HepG2 (cell line): ENCODE data around the gene RPUSD3. TPM values are rescaled to one million over a fixed set of nuclear protein-coding genes. Genes with fewer than 3 reads are reported as not detected.

ENCODE experiments used
- DR1 ChIP-seq: sonication (generic); formaldehyde crosslinking; IDR thresholded peaks from 2 replicates; pipeline ENCODE4 v1.8.0; 2021; ENCODE audit warnings: mild to moderate bottlenecking, missing genetic modification reagents, inconsistent platforms
- DRAP1 ChIP-seq: IDR thresholded peaks from 2 replicates; pipeline ENCODE4 v1.6.1; 2016; ENCODE audit warnings: missing genetic modification reagents, missing compliant biosample characterization
- ETS1 ChIP-seq: sonication (generic); formaldehyde crosslinking; IDR thresholded peaks from 2 replicates; pipeline ENCODE4 v1.4.0; 2020; ENCODE audit warnings: missing genetic modification reagents
- FOXC1 ChIP-seq: sonication (generic); formaldehyde crosslinking; IDR thresholded peaks from 2 replicates; pipeline ENCODE4 v1.8.0; 2022; ENCODE audit warnings: mild to moderate bottlenecking, missing genetic modification reagents, borderline replicate concordance
- FOXO4 ChIP-seq: sonication (generic); formaldehyde crosslinking; conservative IDR thresholded peaks from 2 replicates; pipeline ENCODE4 v1.8.1; 2023; ENCODE audit warnings: missing genetic modification reagents
- GATA4 ChIP-seq: sonication (generic); IDR thresholded peaks from 2 replicates; pipeline ENCODE4 v1.6.1; 2016; ENCODE audit warnings: antibody characterized with exemption, low read depth, borderline replicate concordance
- IKZF5 ChIP-seq: IDR thresholded peaks from 2 replicates; pipeline ENCODE4 v1.6.1; 2018; ENCODE audit warnings: missing genetic modification reagents, mild to moderate bottlenecking, missing compliant biosample characterization
- KMT2B ChIP-seq: IDR thresholded peaks from 2 replicates; pipeline ENCODE4 v1.6.1; 2016; ENCODE audit warnings: missing genetic modification reagents, missing compliant biosample characterization
- LBX2 ChIP-seq: sonication (generic); formaldehyde crosslinking; IDR thresholded peaks from 2 replicates; pipeline ENCODE4 v1.5.0; 2020; ENCODE audit warnings: missing genetic modification reagents, mild to moderate bottlenecking, borderline replicate concordance
- SNRNP70 ChIP-seq: fragments of 200-400 bp; formaldehyde crosslinking; IDR thresholded peaks from 2 replicates; pipeline ENCODE4 v1.6.1; 2017; ENCODE audit warnings: mild to moderate bottlenecking, low read depth, low read length, moderate library complexity
- ZBTB14 ChIP-seq: sonication (generic); formaldehyde crosslinking; IDR thresholded peaks from 2 replicates; pipeline ENCODE4 v1.4.0; 2020; ENCODE audit warnings: missing genetic modification reagents
- ZBTB3 ChIP-seq: sonication (generic); formaldehyde crosslinking; IDR thresholded peaks from 2 replicates; pipeline ENCODE4 v1.4.0; 2020; ENCODE audit warnings: low read depth, mild to moderate bottlenecking, moderate library complexity, missing genetic modification reagents, borderline replicate concordance
- ZBTB49 ChIP-seq: sonication (generic); formaldehyde crosslinking; IDR thresholded peaks from 2 replicates; pipeline ENCODE4 v1.4.0; 2020; ENCODE audit warnings: missing genetic modification reagents, borderline replicate concordance
- ZFP41 ChIP-seq: sonication (generic); formaldehyde crosslinking; IDR thresholded peaks from 2 replicates; pipeline ENCODE4 v1.4.0; 2020; ENCODE audit warnings: mild to moderate bottlenecking, missing genetic modification reagents, borderline replicate concordance
- ZNF546 ChIP-seq: sonication (generic); formaldehyde crosslinking; conservative IDR thresholded peaks from 2 replicates; pipeline ENCODE4 v1.8.1; 2023; ENCODE audit warnings: mild to moderate bottlenecking, missing genetic modification reagents
- ZNF644 ChIP-seq: IDR thresholded peaks from 2 replicates; pipeline ENCODE4 v1.6.1; 2016; ENCODE audit warnings: low read depth
- ZNF784 ChIP-seq: sonication (generic); formaldehyde crosslinking; IDR thresholded peaks from 2 replicates; pipeline ENCODE4 v1.5.1; 2020; ENCODE audit warnings: missing genetic modification reagents, mild to moderate bottlenecking, borderline replicate concordance
- ZNF883 ChIP-seq: sonication (generic); formaldehyde crosslinking; IDR thresholded peaks from 2 replicates; pipeline ENCODE4 v1.5.1; 2020; ENCODE audit warnings: mild to moderate bottlenecking, missing genetic modification reagents; ENCODE audit errors: not compliant biosample characterization
- polyA plus RNA-seq, 8 experiments: library from polyadenylated mRNA; depleted of rRNA in 3 of 8; stranded (reverse) in 7 of 8; unstranded in 1 of 8; fragments of >200 nt; fragmentation: Illumina TruSeq in 4 of 8; extraction: Trizol in 4 of 8; gene quantifications; 2 replicates each; pipeline versions ENCODE4 v1.2.1 to v1.2.3, GENCODE V29; 2011 to 2016; ENCODE audit warnings: low read depth in 4 of 8, missing spikeins in 1 of 8, mixed read lengths in 1 of 8; ENCODE audit not compliant: insufficient read depth in 1 of 8
- total RNA-seq, 5 experiments: library from RNA; depleted of rRNA; stranded (reverse); fragments of >200 nt; fragmentation: Illumina TruSeq; extraction: Trizol; gene quantifications; 2 replicates each; pipeline ENCODE4 v1.2.3, GENCODE V29; 2016; ENCODE audit warnings: low read depth in 1 of 5

Gene RPUSD3
- total and polyA plus RNA-seq, 2 of the 13 experiments (the other 11 are each of a cell fraction or from before 2014, with no cell fraction given): 32.1 to 48.7 TPM

- TF ChIP-seq FOXO4 (0 out of 2 replicates have a peak, but pooled peaks have one; percentile 78), ZBTB3 (CRISPR knock-in tag) (0 out of 2 replicates have a peak, but pooled peaks have one; percentile 43), FOXC1 (CRISPR knock-in tag) (peak; percentile 79), LBX2 (CRISPR knock-in tag) (peak; percentile 82), ZBTB49 (no peak), IKZF5 (CRISPR knock-in tag) (peak; percentile 34; the same call in 1 of the 2 replicates), DR1 (peak; percentile 86), KMT2B (CRISPR knock-in tag) (peak; percentile 87), ZNF546 (CRISPR knock-in tag) (no peak), ZFP41 (CRISPR knock-in tag) (peak; percentile 74), ZNF644 (CRISPR knock-in tag) (no peak), SNRNP70 (no peak), ZNF784 (CRISPR knock-in tag) (peak; percentile 53; the same call in 1 of the 2 replicates), GATA4 (peak; percentile 36; the same call in 1 of the 2 replicates), ETS1 (CRISPR knock-in tag) (peak; percentile 80; the same call in 1 of the 2 replicates), ZNF883 (peak; percentile 89), ZBTB14 (CRISPR knock-in tag) (peak; percentile 44; the same call in 1 of the 2 replicates), DRAP1 (CRISPR knock-in tag) (peak; percentile 51; the same call in 1 of the 2 replicates)
Measured at GRCh38 chr3:9890249-9891071, 46.7 kb upstream of the RPUSD3 start, which contains the start of gene JAGN1 (continued).
